Superior temporal gyrus (tissue), 1 donor: ENCODE data around the gene RALA.
"Not testable (repeated sequence)": the region's sequence is repeated elsewhere in the genome, so short reads cannot be mapped to it uniquely, and the experiment has no call there.

ENCODE experiments used
- DNase-seq: peaks from one replicate; pipeline ENCODE4 v3.0.0-alpha.2; 2016; ENCODE audit errors: extremely low spot score

RALA gene

GRCh38 chr7:39645482-39646407 is 22.4 kb downstream of the RALA start:
- no peak for DNase-seq

GRCh38 chr7:39647816-39648215 is 24.4 kb downstream of the RALA start:
- no peak for DNase-seq

- DNase-seq = no peak
These were observed 27.3 kb downstream of the RALA start for GRCh38 chr7:39650676-39651075.

GRCh38 chr7:39651265-39651664 is 27.9 kb downstream of the RALA start:
- DNase-seq = no peak

GRCh38 chr7:39656415-39656814 is 33.0 kb downstream of the RALA start:
- DNase-seq = no peak

- no peak for DNase-seq
These were observed 36.1 kb downstream of the RALA start for GRCh38 chr7:39659356-39660013.

GRCh38 chr7:39661960-39662359 is 38.6 kb downstream of the RALA start:
- DNase-seq = no peak

GRCh38 chr7:39663263-39663662 is 39.9 kb downstream of the RALA start:
- no peak for DNase-seq

GRCh38 chr7:39664057-39664456 is 40.7 kb downstream of the RALA start:
- DNase-seq = no peak

GRCh38 chr7:39664585-39664984 is 41.2 kb downstream of the RALA start:
- DNase-seq = no peak

GRCh38 chr7:39666562-39666961 is 43.2 kb downstream of the RALA start:
- no peak for DNase-seq

- peak; percentile 47 for DNase-seq
These were observed 44.1 kb downstream of the RALA start for GRCh38 chr7:39667341-39667923.

GRCh38 chr7:39668280-39668679 is 44.9 kb downstream of the RALA start:
- not testable (repeated sequence) for DNase-seq

GRCh38 chr7:39670052-39670451 is 46.7 kb downstream of the RALA start:
- DNase-seq = no peak

GRCh38 chr7:39670934-39671333 is 47.6 kb downstream of the RALA start:
- no peak for DNase-seq

- DNase-seq = no peak
These were observed 48.8 kb downstream of the RALA start for GRCh38 chr7:39672176-39672575.

- DNase-seq = no peak
These were observed 50.5 kb downstream of the RALA start for GRCh38 chr7:39673868-39674267.

- peak; percentile 79 for DNase-seq
These were observed 51.0 kb downstream of the RALA start for GRCh38 chr7:39674406-39674805.

- DNase-seq = no peak
These were observed 53.0 kb downstream of the RALA start for GRCh38 chr7:39676346-39676745.

GRCh38 chr7:39678930-39679709 is 55.7 kb downstream of the RALA start:
- DNase-seq = no peak

GRCh38 chr7:39679874-39680273 is 56.5 kb downstream of the RALA start:
- DNase-seq = not testable (repeated sequence)

GRCh38 chr7:39681887-39682441 is 58.6 kb downstream of the RALA start:
- no peak for DNase-seq
